ENCODE measurements around the gene ITSN1.

The ITSN1 gene

GRCh38 chr21:33820798-33821197 lies 178.5 kb downstream of the ITSN1 start:
- Histone ChIP-seq H3K4me2 (ENCODE audit: low read length) (no peak overlapping the region), H3K4me1 (ENCODE audit: control insufficient read depth, low read length) (no peaks in the 10 kb centered on the region), H3K4me3 (ENCODE audit: low read length) (no peak overlapping the region), H3K9me3 (ENCODE audit: control insufficient read depth, insufficient read depth, low read length) (no peaks in the 10 kb centered on the region), H3K9me2 (replicated peaks; ENCODE audit: control insufficient read depth, low read length) (no peaks in the 10 kb centered on the region), H3K27ac (ENCODE audit: low read depth, low read length) (no peak overlapping the region), H3F3A (ENCODE audit: control insufficient read depth, insufficient read depth) (no peaks in the 10 kb centered on the region), H3K79me2 (ENCODE audit: control insufficient read depth, low read length) (no peaks in the 10 kb centered on the region), H3K36me3 (ENCODE audit: control insufficient read depth, low read length) (no peaks in the 10 kb centered on the region), H4K20me1 (ENCODE audit: control insufficient read depth, insufficient read depth, low read depth, low read length) (no peaks in the 10 kb centered on the region), H3K27me3 (ENCODE audit: control insufficient read depth, low read length) (no peaks in the 10 kb centered on the region)
- TF ChIP-seq, protein P1, sequence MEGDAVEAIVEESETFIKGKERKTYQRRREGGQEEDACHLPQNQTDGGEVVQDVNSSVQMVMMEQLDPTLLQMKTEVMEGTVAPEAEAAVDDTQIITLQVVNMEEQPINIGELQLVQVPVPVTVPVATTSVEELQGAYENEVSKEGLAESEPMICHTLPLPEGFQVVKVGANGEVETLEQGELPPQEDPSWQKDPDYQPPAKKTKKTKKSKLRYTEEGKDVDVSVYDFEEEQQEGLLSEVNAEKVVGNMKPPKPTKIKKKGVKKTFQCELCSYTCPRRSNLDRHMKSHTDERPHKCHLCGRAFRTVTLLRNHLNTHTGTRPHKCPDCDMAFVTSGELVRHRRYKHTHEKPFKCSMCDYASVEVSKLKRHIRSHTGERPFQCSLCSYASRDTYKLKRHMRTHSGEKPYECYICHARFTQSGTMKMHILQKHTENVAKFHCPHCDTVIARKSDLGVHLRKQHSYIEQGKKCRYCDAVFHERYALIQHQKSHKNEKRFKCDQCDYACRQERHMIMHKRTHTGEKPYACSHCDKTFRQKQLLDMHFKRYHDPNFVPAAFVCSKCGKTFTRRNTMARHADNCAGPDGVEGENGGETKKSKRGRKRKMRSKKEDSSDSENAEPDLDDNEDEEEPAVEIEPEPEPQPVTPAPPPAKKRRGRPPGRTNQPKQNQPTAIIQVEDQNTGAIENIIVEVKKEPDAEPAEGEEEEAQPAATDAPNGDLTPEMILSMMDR (IDR thresholded peaks at IDR 0.05; ENCODE audit: low read depth, low read length, poor library complexity, severe bottlenecking), result no peak
- no peak for TF ChIP-seq EZH2phosphoT487 (IDR thresholded peaks at IDR 0.05; ENCODE audit: borderline replicate concordance, low read length)

GRCh38 chr21:33821503-33822322 lies 179.4 kb downstream of the ITSN1 start:
- Histone ChIP-seq H3K36me3 (ENCODE audit: control insufficient read depth, low read length) (no peaks in the 10 kb centered on the region), H3K4me2 (ENCODE audit: low read length) (no peak overlapping the region), H3K4me3 (ENCODE audit: low read length) (no peak overlapping the region), H3K4me1 (ENCODE audit: control insufficient read depth, low read length) (no peaks in the 10 kb centered on the region), H3K9me2 (replicated peaks; ENCODE audit: control insufficient read depth, low read length) (no peaks in the 10 kb centered on the region), H3K9me3 (ENCODE audit: control insufficient read depth, insufficient read depth, low read length) (no peaks in the 10 kb centered on the region), H3K79me2 (ENCODE audit: control insufficient read depth, low read length) (no peaks in the 10 kb centered on the region), H3F3A (ENCODE audit: control insufficient read depth, insufficient read depth) (no peaks in the 10 kb centered on the region), H4K20me1 (ENCODE audit: control insufficient read depth, insufficient read depth, low read depth, low read length) (no peaks in the 10 kb centered on the region), H3K27me3 (ENCODE audit: control insufficient read depth, low read length) (no peaks in the 10 kb centered on the region), H3K27ac (ENCODE audit: low read depth, low read length) (no peak overlapping the region)
- TF ChIP-seq, protein P1 (IDR thresholded peaks at IDR 0.05; ENCODE audit: low read depth, low read length, poor library complexity, severe bottlenecking), result no peak
- no peak for TF ChIP-seq EZH2phosphoT487 (IDR thresholded peaks at IDR 0.05; ENCODE audit: borderline replicate concordance, low read length)

GRCh38 chr21:33824156-33824941 lies 182.0 kb downstream of the ITSN1 start:
- no peak overlapping the region for H3K4me2 ChIP-seq (ENCODE audit: low read length)
- no peak overlapping the region for H3K27ac ChIP-seq (ENCODE audit: low read depth, low read length)
- H3K4me1 ChIP-seq (ENCODE audit: control insufficient read depth, low read length), result no peaks in the 10 kb centered on the region
- no peaks in the 10 kb centered on the region for H3K79me2 ChIP-seq (ENCODE audit: control insufficient read depth, low read length)
- H3K27me3 ChIP-seq (ENCODE audit: control insufficient read depth, low read length), result no peaks in the 10 kb centered on the region
- H3K9me3 ChIP-seq (ENCODE audit: control insufficient read depth, insufficient read depth, low read length), result no peaks in the 10 kb centered on the region
- H3K36me3 ChIP-seq (ENCODE audit: control insufficient read depth, low read length), result no peaks in the 10 kb centered on the region
- no peaks in the 10 kb centered on the region for H4K20me1 ChIP-seq (ENCODE audit: control insufficient read depth, insufficient read depth, low read depth, low read length)
- H3K9me2 ChIP-seq (replicated peaks; ENCODE audit: control insufficient read depth, low read length), result no peaks in the 10 kb centered on the region
- no peak for TF ChIP-seq EZH2phosphoT487 (IDR thresholded peaks at IDR 0.05; ENCODE audit: borderline replicate concordance, low read length)
- TF ChIP-seq, protein P1 (IDR thresholded peaks at IDR 0.05; ENCODE audit: low read depth, low read length, poor library complexity, severe bottlenecking), result no peak
- no peak overlapping the region for H3K4me3 ChIP-seq (ENCODE audit: low read length)
- H3F3A ChIP-seq (ENCODE audit: control insufficient read depth, insufficient read depth), result no peaks in the 10 kb centered on the region

All from DOHH2 (cell line).